Measurements from ENCODE around the gene PNRC2.
"Not testable (repeated sequence)": the region's sequence is repeated elsewhere in the genome, so short reads cannot be mapped to it uniquely, and the experiment has no call there.

GRCh38 chr1:23958040-23958809 is 1.4 kb upstream of the PNRC2 start:
- not testable (repeated sequence) for TF ChIP-seq POLR2A, CTCF, EP300 (IDR thresholded peaks at IDR 0.05)

Data from tibial nerve (tissue), 4 donors.